ENCODE data around the gene CLBA1.
"Not testable (repeated sequence)": the region's sequence is repeated elsewhere in the genome, so short reads cannot be mapped to it uniquely, and the experiment has no call there.

CLBA1 gene

DNA sequence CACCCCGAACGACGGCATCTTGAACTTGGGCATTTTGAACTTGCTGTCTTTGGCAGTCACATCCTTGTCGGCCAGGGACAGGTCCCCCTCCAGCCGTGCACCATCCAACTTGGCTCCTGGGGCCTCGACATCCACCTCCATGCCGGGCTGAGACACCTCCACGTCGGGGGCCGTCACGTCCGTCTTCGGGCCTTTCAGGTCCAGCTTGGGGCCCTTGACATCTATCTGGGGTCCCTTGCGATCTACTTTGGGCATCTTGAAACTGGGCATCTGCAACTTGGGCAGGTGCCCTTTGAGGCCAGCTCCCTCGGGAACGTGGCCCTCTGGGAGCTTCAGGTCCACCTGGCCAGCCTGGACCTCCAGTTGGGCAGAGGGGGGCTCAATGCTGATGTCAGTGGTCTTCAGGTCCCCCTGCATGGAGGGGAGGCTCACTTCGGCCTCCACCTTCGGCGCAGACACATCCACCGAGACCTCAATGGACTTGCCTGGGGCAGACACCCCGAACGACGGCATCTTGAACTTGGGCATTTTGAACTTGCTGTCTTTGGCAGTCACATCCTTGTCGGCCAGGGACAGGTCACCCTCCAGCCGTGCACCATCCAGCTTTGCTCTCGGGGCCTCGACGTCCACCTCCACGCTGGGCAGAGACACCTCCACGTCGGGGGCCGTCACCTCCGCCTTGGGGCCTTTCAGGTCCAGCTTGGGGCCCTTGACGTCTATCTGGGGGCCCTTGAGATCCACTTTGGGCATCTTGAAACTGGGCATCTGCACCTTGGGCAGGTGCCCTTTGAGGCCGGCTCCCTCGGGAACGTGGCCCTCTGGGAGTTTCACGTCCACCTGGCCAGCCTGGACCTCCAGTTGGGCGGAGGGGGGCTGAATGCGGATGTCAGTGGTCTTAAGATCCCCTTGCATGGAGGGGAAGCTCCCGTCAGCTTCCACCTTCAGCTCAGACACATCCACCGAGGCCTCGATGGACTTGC is 39.3 kb upstream of the CLBA1 start:
- DNase-seq (ENCODE audit: extremely low read depth, low read depth); H3K4me3 ChIP-seq (replicated peaks; ENCODE audit: low read depth, low read length): not testable (repeated sequence)

DNA sequence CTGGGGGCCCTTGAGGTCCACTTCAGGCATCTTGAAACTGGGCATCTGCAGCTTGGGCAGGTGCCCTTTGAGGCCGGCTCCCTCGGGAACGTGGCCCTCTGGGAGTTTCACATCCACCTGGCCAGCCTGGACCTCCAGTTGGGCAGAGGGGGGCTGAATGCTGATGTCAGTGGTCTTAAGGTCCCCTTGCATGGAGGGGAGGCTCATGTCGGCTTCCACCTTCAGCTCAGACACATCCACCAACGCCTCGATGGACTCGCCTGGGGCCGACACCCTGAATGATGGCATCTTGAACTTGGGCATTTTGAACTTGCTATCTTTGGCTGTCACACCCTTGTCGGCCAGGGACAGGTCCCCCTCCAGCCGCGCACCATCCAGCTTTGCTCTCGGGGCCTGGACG is 38.4 kb upstream of the CLBA1 start:
- not testable (repeated sequence) for DNase-seq (ENCODE audit: extremely low read depth, low read depth)

DNA sequence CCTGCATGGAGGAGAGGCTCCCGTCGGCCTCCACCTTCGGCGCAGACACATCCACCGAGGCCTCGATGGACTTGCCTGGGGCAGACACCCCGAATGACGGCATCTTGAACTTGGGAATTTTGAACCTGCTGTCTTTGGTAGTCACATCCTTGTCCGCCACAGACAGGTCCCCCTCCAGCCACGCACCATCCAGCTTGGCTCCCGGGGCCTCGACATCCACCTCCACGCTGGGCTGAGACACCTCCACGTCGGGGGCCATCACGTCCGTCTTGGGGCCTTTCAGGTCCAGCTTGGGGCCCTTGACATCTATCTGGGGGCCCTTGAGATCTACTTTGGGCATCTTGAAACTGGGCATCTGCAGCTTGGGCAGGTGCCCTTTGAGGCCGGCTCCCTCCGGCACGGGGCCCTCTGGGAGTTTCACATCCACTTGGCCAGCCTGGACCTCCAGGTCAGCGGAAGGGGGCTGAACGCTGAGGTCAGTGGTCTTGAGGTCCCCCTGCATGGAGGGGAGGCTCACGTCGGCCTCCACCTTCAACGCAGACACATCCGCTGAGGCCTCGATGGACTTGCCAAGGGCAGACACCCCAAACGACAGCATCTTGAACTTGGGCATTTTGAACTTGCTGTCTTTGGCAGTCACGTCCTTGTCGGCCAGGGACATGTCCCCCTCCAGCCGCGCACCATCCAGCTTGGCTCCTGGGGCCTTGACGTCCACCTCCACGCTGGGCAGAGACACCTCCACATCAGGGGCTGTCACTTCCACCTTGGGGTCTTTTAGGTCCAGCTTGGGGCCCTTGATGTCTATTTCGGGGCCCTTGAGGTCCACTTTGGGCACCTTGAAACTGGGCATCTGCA is 37.5 kb upstream of the CLBA1 start:
- H3K4me3 ChIP-seq (replicated peaks; ENCODE audit: low read depth, low read length); DNase-seq (ENCODE audit: extremely low read depth, low read depth): not testable (repeated sequence)

More for the DNA sequence above, 38.4 kb upstream of the CLBA1 start:
- not testable (repeated sequence) for H3K4me3 ChIP-seq (replicated peaks; ENCODE audit: low read depth, low read length)

DNA sequence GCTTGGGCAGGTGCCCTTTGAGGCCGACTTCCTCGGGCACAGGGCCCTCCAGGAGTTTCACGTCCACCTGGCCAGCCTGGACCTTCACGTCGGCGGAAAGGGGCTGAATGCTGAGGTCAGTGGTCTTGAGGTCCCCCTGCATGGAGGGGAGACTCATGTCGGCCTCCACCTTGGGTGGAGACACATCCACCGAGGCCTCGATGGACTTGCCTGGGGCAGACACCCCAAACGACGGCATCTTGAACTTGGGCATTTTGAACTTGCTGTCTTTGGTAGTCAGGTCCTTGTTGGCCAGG is 36.9 kb upstream of the CLBA1 start:
- H3K4me3 ChIP-seq (replicated peaks; ENCODE audit: low read depth, low read length), result no peak overlapping the region
- TF ChIP-seq, protein P1, sequence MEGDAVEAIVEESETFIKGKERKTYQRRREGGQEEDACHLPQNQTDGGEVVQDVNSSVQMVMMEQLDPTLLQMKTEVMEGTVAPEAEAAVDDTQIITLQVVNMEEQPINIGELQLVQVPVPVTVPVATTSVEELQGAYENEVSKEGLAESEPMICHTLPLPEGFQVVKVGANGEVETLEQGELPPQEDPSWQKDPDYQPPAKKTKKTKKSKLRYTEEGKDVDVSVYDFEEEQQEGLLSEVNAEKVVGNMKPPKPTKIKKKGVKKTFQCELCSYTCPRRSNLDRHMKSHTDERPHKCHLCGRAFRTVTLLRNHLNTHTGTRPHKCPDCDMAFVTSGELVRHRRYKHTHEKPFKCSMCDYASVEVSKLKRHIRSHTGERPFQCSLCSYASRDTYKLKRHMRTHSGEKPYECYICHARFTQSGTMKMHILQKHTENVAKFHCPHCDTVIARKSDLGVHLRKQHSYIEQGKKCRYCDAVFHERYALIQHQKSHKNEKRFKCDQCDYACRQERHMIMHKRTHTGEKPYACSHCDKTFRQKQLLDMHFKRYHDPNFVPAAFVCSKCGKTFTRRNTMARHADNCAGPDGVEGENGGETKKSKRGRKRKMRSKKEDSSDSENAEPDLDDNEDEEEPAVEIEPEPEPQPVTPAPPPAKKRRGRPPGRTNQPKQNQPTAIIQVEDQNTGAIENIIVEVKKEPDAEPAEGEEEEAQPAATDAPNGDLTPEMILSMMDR (IDR thresholded peaks at IDR 0.05; ENCODE audit: low read depth, low read length, missing control alignments), result no peak
- no peak for DNase-seq (ENCODE audit: extremely low read depth, low read depth)

DNA sequence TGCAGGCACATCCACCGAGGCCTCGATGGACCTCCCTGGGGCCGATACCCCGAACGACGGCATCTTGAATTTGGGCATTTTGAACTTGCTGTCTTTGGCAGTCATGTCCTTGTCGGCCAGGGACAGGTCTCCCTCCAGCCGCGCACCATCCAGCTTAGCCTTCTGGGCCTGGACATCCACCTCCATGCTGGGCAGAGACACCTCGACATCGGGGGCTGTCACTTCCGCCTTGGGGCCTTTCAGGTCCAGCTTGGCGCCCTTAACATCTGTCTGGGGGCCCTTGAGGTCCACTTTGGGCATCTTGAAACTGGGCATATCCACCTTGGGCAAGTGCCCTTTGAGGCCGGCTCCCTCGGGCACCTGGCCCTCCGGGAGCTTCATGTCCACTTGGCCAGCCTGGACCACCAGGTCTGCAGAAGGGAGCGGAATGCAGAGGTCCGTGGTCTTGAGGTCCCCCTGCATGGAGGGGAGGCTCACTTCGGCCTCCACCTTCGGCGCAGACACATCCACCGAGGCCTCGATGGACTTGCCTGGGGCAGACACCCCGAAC is 36.1 kb upstream of the CLBA1 start:
- not testable (repeated sequence) for H3K4me3 ChIP-seq (replicated peaks; ENCODE audit: low read depth, low read length); DNase-seq (ENCODE audit: extremely low read depth, low read depth)

DNA sequence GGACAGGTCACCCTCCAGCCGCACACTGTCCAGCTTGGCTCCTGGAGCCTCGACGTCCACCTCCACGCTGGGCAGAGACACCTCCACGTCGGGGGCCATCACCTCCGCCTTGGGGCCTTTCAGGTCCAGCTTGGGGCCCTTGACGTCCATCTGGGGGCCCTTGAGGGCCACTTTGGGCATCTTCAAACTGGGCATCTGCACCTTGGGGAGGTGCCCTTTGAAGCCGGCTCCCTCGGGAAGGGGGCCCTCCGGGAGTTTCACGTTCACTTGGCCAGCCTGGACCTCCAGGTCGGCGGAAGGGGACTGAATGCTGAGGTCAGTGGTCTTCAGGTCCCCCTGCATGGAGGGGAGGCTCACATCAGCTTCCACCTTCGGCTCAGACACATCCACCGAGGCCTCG is 35.6 kb upstream of the CLBA1 start:
- TF ChIP-seq, protein P1 (IDR thresholded peaks at IDR 0.05; ENCODE audit: low read depth, low read length, missing control alignments), result no peak
- H3K4me3 ChIP-seq (replicated peaks; ENCODE audit: low read depth, low read length), result no peak overlapping the region
- DNase-seq (ENCODE audit: extremely low read depth, low read depth), result no peak

DNA sequence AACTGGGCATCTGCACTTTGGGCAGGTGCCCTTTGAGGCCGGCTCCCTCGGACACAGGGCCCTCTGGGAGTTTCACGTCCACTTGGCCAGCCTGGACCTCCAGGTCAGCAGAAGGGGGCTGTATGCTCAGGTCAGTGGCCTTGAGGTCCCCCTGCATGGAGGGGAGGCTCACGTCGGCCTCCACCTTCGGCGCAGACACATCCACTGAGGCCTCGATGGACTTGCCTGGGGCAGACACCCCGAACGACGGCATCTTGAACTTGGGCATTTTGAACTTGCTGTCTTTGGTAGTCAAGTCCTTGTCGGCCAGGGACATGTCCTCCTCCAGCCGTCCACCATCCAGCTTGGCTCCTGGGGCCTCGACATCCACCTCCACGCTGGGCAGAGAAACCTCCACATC is 34.9 kb upstream of the CLBA1 start:
- H3K4me3 ChIP-seq (replicated peaks; ENCODE audit: low read depth, low read length); DNase-seq (ENCODE audit: extremely low read depth, low read depth): not testable (repeated sequence)

DNA sequence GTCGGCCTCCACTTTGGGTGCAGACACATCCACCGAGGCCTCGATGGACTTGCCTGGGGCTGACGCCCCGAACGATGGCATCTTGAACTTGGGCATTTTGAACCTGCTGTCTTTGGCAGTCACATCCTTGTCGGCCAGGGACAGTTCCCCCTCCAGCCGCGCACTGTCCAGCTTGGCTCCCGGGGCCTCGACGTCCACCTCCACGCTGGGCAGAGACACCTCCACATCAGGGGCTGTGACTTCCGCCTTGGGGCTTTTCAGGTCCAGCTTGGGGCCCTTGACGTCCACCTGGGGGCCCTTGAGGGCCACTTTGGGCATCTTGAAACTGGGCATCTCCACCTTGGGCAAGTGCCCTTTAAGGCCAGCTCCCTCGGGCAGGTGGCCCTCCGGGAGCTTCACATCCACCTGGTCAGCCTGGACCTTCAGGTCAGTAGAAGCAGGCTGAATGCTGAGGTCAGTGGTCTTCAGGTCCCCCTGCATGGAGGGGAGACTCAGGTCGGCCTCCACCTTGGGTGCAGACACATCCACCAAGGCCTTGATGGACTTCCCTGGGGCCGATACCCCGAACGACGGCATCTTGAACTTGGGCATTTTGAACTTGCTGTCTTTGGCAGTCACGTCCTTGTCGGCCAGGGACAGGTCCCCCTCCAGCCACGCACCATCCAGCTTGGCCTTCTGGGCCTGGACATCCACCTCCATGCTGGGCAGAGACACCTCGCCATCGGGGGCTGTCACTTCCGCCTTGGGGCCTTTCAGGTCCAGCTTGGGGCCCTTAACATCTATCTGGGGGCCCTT is 33.5 kb upstream of the CLBA1 start:
- not testable (repeated sequence) for DNase-seq (ENCODE audit: extremely low read depth, low read depth); H3K4me3 ChIP-seq (replicated peaks; ENCODE audit: low read depth, low read length)

DNA sequence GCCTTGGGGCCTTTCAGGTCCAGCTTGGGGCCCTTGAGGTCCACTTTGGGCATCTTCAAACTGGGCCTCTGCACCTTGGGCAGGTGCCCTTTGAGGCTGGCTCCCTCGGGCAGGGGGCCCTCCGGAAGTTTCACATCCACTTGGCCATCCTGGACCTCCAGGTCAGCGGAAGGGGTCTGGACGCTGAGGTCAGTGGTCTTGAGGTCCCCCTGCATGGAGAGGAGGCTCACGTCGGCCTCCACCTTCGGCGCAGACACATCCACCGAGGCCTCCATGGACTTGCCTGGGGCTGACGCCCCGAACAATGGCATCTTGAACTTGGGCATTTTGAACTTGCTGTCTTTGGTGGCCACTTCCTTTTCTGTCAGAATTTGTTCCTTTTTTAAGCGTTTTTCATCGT is 32.5 kb upstream of the CLBA1 start:
- no peak for DNase-seq (ENCODE audit: extremely low read depth, low read depth)
- TF ChIP-seq, protein P1 (IDR thresholded peaks at IDR 0.05; ENCODE audit: low read depth, low read length, missing control alignments), result no peak
- H3K4me3 ChIP-seq (replicated peaks; ENCODE audit: low read depth, low read length), result no peak overlapping the region

Data from HFF-Myc (cell line).